Amniotic epithelial cell (primary cell): ENCODE data around the gene C1orf210.

Experiments
- DNase-seq: peaks from one replicate; pipeline ENCODE4 v3.0.0-alpha.2; 2010; ENCODE audit warnings: low read depth

C1orf210 gene

GRCh38 chr1:43312212-43312623 lies 26.8 kb upstream of the C1orf210 start:
- DNase-seq = no peak

- DNase-seq = no peak
Measured at GRCh38 chr1:43311521-43311920, 26.1 kb upstream of the C1orf210 start.

GRCh38 chr1:43309405-43310025 lies 24.1 kb upstream of the C1orf210 start:
- no peak for DNase-seq

- no peak for DNase-seq
Measured at GRCh38 chr1:43308635-43309404, 23.4 kb upstream of the C1orf210 start.

GRCh38 chr1:43307458-43308158 lies 22.2 kb upstream of the C1orf210 start:
- DNase-seq = no peak

GRCh38 chr1:43306688-43307457 lies 21.5 kb upstream of the C1orf210 start:
- DNase-seq = no peak

- DNase-seq = no peak
Measured at GRCh38 chr1:43305926-43306687, 20.7 kb upstream of the C1orf210 start.

- DNase-seq = no peak
Measured at GRCh38 chr1:43305461-43305860, 20.1 kb upstream of the C1orf210 start.

- DNase-seq = no peak
Measured at GRCh38 chr1:43304771-43305300, 19.5 kb upstream of the C1orf210 start.

- no peak for DNase-seq
Measured at GRCh38 chr1:43304314-43304681, 18.9 kb upstream of the C1orf210 start.

- DNase-seq = no peak
Measured at GRCh38 chr1:43303471-43304313, 18.3 kb upstream of the C1orf210 start.

- DNase-seq = peak; percentile 10
Measured at GRCh38 chr1:43302721-43303470, 17.5 kb upstream of the C1orf210 start.

GRCh38 chr1:43302201-43302600 lies 16.8 kb upstream of the C1orf210 start:
- DNase-seq = no peak

GRCh38 chr1:43300378-43301094 lies 15.2 kb upstream of the C1orf210 start, which contains the start of gene TIE1:
TSS of gene TIE1 (plus strand) at chr1:43300982. CDS start at chr1:43301072, 90 bp downstream.
- no peak for DNase-seq

- no peak for DNase-seq
Measured at GRCh38 chr1:43299101-43299500, 13.7 kb upstream of the C1orf210 start.

GRCh38 chr1:43298055-43298454 lies 12.7 kb upstream of the C1orf210 start:
- peak; percentile 22 for DNase-seq

GRCh38 chr1:43296207-43296606 lies 10.8 kb upstream of the C1orf210 start:
- no peak for DNase-seq

- DNase-seq = no peak
Measured at GRCh38 chr1:43294761-43295160, 9.4 kb upstream of the C1orf210 start.
